ENCODE measurements around the gene ERCC8.

ERCC8 gene

GRCh38 chr5:60833520-60833919, 111.3 kb downstream of the ERCC8 start:
- DNase-seq, result no peak

DNA sequence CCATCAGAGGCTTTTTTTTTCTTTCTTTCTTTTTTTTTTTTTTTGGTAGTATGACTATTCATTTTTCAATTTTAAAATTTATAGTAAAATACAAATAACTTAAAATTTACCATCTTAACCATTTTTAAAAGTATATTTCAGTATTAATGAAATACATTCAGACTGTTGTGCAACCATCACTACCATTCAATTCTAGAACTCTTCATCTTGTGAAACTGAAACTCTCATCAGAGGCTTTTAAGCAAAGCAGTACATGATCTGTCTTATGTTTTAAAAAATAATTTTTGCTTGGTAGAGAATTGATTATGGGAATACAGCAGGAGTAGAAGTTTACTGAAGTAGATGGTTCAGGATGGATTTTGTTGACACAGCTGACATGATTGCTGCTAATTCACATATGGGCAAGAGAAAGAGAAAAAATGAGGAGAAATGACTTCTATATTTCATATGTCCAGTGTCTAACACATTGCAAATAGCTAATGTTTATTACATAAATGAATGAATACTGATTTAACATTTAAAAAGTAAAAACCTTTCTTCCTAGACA, 114.2 kb downstream of the ERCC8 start:
- no peak for DNase-seq

DNA sequence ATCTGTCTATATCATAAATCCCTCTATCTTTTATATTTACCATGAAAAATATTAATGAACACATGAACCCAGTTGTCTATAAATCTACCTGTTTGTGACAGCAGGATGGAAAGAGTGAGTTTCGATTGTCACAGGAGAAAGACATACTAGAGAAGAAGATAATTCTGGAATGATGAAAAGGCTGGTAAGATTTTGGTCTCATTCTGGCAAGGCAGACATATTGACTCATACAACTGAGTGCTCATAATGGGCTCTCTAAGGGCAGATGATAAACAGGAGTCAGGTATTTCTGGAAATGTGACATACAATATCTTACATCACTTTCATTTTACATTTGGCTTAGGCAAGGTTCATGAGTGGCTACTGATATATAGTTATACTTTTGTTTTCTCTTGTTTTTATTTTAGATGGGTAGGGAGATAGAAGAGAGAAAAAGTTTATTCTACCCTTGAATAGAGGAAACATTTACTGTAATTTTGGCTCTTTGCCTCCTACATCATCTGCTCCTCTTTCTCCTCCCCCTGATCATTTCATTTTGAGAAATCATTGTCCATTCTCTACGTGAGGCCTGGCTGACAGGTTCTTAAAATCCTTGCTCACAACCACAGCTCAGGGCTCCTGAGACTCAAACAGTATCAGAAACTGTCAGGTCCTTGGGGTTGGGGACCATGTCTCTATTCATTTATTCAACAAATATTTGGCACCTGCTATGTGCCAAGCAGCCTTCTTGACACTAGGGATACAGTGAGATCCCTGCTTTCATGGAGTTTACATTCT, 115.2 kb downstream of the ERCC8 start:
- DNase-seq, result no peak

GRCh38 chr5:60827201-60827600, 117.7 kb downstream of the ERCC8 start:
- no peak for DNase-seq

- no peak for DNase-seq
Measured at GRCh38 chr5:60826653-60827052, 118.2 kb downstream of the ERCC8 start.
